Hepatocyte (in vitro differentiated cells): ENCODE data around the gene PTPRE. TPM values are rescaled to one million over a fixed set of nuclear protein-coding genes. Genes with fewer than 3 reads are reported as not detected.

Source experiments
- DNase-seq: peaks from one replicate; pipeline ENCODE4 v3.0.0-alpha.2; 2016; ENCODE audit warnings: low spot score
- H2AFZ ChIP-seq: fragments of 200-600 bp; sonication (generic); 2 replicates; pipeline ENCODE4 v1.6.0; 2016; ENCODE audit warnings: antibody characterized with exemption, mild to moderate bottlenecking
- H3K27ac ChIP-seq: fragments of 200-600 bp; sonication (generic); 2 replicates; pipeline ENCODE4 v1.5.1; 2016; ENCODE audit warnings: mild to moderate bottlenecking
- H3K27me3 ChIP-seq: fragments of 200-600 bp; sonication (generic); 2 replicates; pipeline ENCODE4 v1.6.1; 2016
- H3K36me3 ChIP-seq: fragments of 200-600 bp; sonication (generic); replicated peaks from 2 replicates; pipeline ENCODE4 v1.5.1; 2016; ENCODE audit warnings: low read depth; ENCODE audit not compliant: insufficient read depth
- H3K4me1 ChIP-seq: fragments of 200-600 bp; sonication (generic); 2 replicates; pipeline ENCODE4 v1.5.1; 2016; ENCODE audit warnings: mild to moderate bottlenecking, moderate library complexity; ENCODE audit not compliant: insufficient read depth
- H3K4me2 ChIP-seq: fragments of 200-600 bp; sonication (generic); 2 replicates; pipeline ENCODE4 v1.6.0; 2016
- H3K4me3 ChIP-seq: fragments of 200-600 bp; sonication (generic); 2 replicates; pipeline ENCODE4 v1.5.1; 2016; ENCODE audit warnings: mild to moderate bottlenecking
- H3K79me2 ChIP-seq: fragments of 200-600 bp; sonication (generic); 2 replicates; pipeline ENCODE4 v1.6.0; 2017; ENCODE audit warnings: mild to moderate bottlenecking
- H3K9me2 ChIP-seq: fragments of 200-600 bp; sonication (generic); replicated peaks from 2 replicates; pipeline ENCODE4 v1.6.0; 2017; ENCODE audit warnings: mild to moderate bottlenecking; ENCODE audit not compliant: insufficient read depth
- H3K9me3 ChIP-seq: fragments of 200-600 bp; sonication (generic); 2 replicates; pipeline ENCODE4 v1.5.1; 2016; ENCODE audit warnings: low read depth, mild to moderate bottlenecking
- H4K20me1 ChIP-seq: fragments of 200-600 bp; sonication (generic); 2 replicates; pipeline ENCODE4 v1.6.0; 2016; ENCODE audit warnings: mild to moderate bottlenecking; ENCODE audit not compliant: insufficient read depth, poor library complexity, severe bottlenecking
- EZH2 ChIP-seq: fragments of 200-600 bp; sonication (generic); IDR thresholded peaks from 2 replicates; pipeline ENCODE4 v1.6.1; 2016; ENCODE audit warnings: antibody characterized with exemption, mild to moderate bottlenecking, borderline replicate concordance
- EZH2phosphoT487 ChIP-seq: fragments of 200-600 bp; sonication (generic); IDR thresholded peaks from one replicate; pipeline ENCODE4 v1.6.1; 2018; ENCODE audit warnings: antibody characterized with exemption, mild to moderate bottlenecking, low read depth, moderate library complexity; ENCODE audit not compliant: unreplicated experiment, severe bottlenecking
- WGBS: methylation state at CpG from one replicate; pipeline ENCODE4 v1.1.6; 2016; ENCODE audit warnings: low lambda C conversion rate; ENCODE audit errors: missing lambda C conversion rate; 5-methylcytosine and 5-hydroxymethylcytosine counted together
- polyA plus RNA-seq: library from polyadenylated mRNA; unstranded; fragments of >200 nt; fragmentation: Nextera tagmentation; extraction: Ambion mirVana; gene quantifications from 2 replicates; pipeline ENCODE4 v1.2.1, GENCODE V29; 2016
- total RNA-seq: library from RNA; depleted of rRNA; stranded (reverse); fragments of >200 nt; gene quantifications from 2 replicates; pipeline ENCODE4 v1.2.3, GENCODE V29; 2014
- TF ChIP-seq, protein P1 (sequence below): fragments of 200-600 bp; sonication (generic); IDR thresholded peaks from 2 replicates; pipeline ENCODE4 v1.5.1; 2016; ENCODE audit warnings: antibody characterized with exemption, mild to moderate bottlenecking; ENCODE audit not compliant: poor library complexity

PTPRE gene
- total and polyA plus RNA-seq, 2 experiments from 2014 or later = 3.2 to 10.1 TPM

DNA sequence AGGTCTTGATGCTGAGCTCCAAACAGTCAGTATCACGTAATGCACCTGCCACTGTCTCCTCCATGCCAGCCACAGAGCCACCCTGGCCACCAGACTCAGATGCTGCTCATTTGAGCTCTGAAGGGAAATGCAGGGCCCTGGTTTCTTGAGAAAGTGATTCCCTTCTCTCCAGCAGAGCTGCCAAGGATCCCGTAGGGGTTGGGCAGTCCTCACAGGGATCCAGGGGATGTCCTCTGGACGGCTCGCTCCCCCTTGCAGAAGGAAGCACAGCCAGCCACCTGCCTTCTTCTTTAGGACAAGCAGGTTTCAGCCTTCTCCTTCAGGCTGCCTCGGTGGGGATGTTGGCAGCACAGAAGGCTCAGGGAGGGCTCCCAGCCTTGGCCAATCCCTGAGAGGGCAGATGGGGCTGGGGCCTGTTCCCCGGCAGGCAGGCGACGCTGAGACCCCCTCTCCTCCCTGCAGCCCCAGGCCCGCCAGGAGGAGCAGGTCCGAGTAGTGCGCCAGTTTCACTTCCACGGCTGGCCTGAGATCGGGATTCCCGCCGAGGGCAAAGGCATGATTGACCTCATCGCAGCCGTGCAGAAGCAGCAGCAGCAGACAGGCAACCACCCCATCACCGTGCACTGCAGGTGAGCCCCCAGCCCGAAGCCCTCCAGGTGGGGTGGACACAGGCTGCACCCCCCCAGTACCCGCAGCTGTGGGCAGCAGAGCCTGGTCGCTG, 170.4 kb downstream of the PTPRE start:
- 93% methylated on average over 21 of the region's 21 CpGs for WGBS
- H3K9me3 ChIP-seq = no peaks in the 10 kb centered on the region
- no peak for TF ChIP-seq EZH2
- no peak for TF ChIP-seq EZH2phosphoT487
- no peaks in the 10 kb centered on the region for H3K79me2 ChIP-seq
- H3K4me2 ChIP-seq = no peak overlapping the region
- H3K27me3 ChIP-seq = no peaks in the 10 kb centered on the region
- no peak overlapping the region for H2AFZ ChIP-seq
- H3K36me3 ChIP-seq = no peaks in the 10 kb centered on the region
- no peaks in the 10 kb centered on the region for H3K9me2 ChIP-seq
- no peaks in the 10 kb centered on the region for H3K4me1 ChIP-seq
- H3K4me3 ChIP-seq = no peak overlapping the region
- H3K27ac ChIP-seq = no peak overlapping the region
- DNase-seq = no peak
- H4K20me1 ChIP-seq = no peaks in the 10 kb centered on the region

DNA sequence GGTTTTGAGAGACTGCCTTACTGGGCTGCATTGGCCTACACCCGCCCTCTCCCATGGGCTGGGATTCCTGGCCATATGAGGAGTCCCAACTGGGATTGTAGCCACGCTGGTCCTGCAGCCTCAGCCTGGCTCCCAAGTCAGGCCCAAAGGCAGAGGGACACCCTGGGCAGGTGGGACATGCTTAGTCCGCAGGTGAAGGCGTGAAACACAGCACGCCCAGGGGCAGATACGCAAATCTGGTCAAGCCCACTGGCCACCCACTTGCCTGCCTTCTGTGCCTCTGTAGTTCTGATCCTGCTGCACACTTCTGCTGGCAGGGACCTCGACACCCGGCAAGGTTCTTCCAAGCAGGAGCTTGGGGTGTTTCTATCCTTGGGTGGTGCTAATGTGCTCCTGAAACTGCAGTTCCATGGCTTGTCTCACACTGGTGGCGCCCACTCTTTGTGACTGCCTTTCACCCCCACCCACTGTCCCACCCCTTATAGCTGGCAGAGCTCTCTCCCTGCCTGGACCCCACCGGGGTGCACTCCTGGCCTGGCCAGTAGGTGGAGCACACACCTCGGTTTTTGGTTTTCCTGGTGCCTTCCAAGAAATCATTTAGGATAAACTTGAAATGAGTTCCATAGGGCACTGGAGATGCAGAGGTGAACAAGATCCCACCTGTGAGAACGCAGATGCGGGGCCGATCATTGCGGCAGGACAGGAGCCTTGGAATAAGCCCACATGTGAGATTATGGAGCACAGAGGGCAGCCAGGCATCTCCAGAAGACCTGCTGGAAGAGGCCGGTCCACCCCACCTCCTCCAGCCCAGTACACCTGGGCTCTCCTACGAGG, 171.4 kb downstream of the PTPRE start:
- Histone ChIP-seq H3K4me1 (no peaks in the 10 kb centered on the region), H3K4me3 (no peak overlapping the region), H3K27ac (no peak overlapping the region), H3K27me3 (no peaks in the 10 kb centered on the region), H3K9me2 (no peaks in the 10 kb centered on the region), H2AFZ (no peak overlapping the region), H3K79me2 (no peaks in the 10 kb centered on the region), H3K4me2 (no peak overlapping the region), H3K36me3 (no peaks in the 10 kb centered on the region), H4K20me1 (no peaks in the 10 kb centered on the region), H3K9me3 (no peaks in the 10 kb centered on the region)
- WGBS = 70% methylated on average over 17 of the region's 17 CpGs
- DNase-seq = peak; percentile 61
- TF ChIP-seq EZH2phosphoT487 (no peak), EZH2 (no peak)
- TF ChIP-seq, protein P1, sequence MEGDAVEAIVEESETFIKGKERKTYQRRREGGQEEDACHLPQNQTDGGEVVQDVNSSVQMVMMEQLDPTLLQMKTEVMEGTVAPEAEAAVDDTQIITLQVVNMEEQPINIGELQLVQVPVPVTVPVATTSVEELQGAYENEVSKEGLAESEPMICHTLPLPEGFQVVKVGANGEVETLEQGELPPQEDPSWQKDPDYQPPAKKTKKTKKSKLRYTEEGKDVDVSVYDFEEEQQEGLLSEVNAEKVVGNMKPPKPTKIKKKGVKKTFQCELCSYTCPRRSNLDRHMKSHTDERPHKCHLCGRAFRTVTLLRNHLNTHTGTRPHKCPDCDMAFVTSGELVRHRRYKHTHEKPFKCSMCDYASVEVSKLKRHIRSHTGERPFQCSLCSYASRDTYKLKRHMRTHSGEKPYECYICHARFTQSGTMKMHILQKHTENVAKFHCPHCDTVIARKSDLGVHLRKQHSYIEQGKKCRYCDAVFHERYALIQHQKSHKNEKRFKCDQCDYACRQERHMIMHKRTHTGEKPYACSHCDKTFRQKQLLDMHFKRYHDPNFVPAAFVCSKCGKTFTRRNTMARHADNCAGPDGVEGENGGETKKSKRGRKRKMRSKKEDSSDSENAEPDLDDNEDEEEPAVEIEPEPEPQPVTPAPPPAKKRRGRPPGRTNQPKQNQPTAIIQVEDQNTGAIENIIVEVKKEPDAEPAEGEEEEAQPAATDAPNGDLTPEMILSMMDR = peak; percentile 84

DNA sequence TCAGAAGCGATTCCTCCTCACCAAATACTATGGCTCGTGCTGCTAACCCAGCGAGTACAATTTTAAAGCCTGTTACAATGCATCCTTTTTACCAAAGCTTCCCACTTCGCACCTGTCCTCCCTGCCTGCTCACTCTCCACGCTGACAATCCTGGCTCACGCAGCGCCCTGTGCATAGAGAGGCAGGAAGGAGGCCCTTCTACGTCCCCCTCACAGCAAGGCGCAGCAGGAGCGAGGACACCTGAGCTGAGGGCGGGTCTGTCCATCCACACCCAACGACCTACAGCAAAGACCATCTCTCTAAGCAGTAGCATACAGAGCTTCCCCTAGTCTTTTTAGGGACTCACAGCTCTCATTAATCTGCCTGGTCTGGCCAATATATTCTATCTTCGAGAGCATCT, 173.3 kb downstream of the PTPRE start:
- H3K36me3 ChIP-seq = no peaks in the 10 kb centered on the region
- H3K4me3 ChIP-seq = no peak overlapping the region
- no peak overlapping the region for H3K4me2 ChIP-seq
- no peaks in the 10 kb centered on the region for H4K20me1 ChIP-seq
- DNase-seq = no peak
- H3K9me2 ChIP-seq = no peaks in the 10 kb centered on the region
- no peaks in the 10 kb centered on the region for H3K27me3 ChIP-seq
- no peaks in the 10 kb centered on the region for H3K4me1 ChIP-seq
- H2AFZ ChIP-seq = no peak overlapping the region
- no peak overlapping the region for H3K27ac ChIP-seq
- 81% methylated on average over 13 of the region's 13 CpGs for WGBS
- H3K9me3 ChIP-seq = no peaks in the 10 kb centered on the region
- TF ChIP-seq, protein P1 = no peak
- no peaks in the 10 kb centered on the region for H3K79me2 ChIP-seq

GRCh38 chr10:128080641-128081040, 173.7 kb downstream of the PTPRE start:
- H3K9me2 ChIP-seq = no peaks in the 10 kb centered on the region
- H2AFZ ChIP-seq = no peak overlapping the region
- no peak overlapping the region for H3K4me3 ChIP-seq
- H3K4me2 ChIP-seq = no peak overlapping the region
- H3K27ac ChIP-seq = no peak overlapping the region
- H3K9me3 ChIP-seq = no peaks in the 10 kb centered on the region
- no peaks in the 10 kb centered on the region for H3K79me2 ChIP-seq
- no peak for DNase-seq
- WGBS = 90% methylated on average over 8 of the region's 8 CpGs
- no peaks in the 10 kb centered on the region for H4K20me1 ChIP-seq
- TF ChIP-seq, protein P1 = no peak
- TF ChIP-seq EZH2phosphoT487 = no peak
- no peak for TF ChIP-seq EZH2
- no peaks in the 10 kb centered on the region for H3K4me1 ChIP-seq
- H3K27me3 ChIP-seq = no peaks in the 10 kb centered on the region
- no peaks in the 10 kb centered on the region for H3K36me3 ChIP-seq
